Eye (tissue), 1 donor: ENCODE data around the gene FOCAD.
A peak's percentile ranks its signal among the peaks of the same experiment; 100 is the strongest.

ENCODE experiments used
- DNase-seq: peaks from one replicate; pipeline ENCODE4 v3.0.0-alpha.2; 2015

Gene FOCAD

DNA sequence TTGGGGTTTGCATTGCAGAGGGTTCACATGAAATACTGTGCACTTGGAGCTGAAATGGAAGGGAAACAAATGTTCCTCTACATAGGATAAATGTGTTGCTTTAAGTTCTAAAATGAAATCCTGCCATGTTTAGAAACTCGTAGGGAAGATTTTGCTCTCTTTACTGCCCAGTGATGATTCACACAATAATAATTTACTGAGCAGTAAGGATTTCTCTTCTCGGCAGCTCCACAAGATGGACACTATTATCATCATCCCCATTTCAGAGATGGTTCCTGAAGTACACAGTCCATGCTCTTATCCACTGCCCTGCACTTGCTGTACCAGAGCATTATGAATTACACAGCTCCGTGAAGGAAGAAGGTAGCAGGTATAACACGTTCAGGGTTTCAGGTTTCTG is 343.2 kb downstream of the FOCAD start:
- DNase-seq, result no peak

DNA sequence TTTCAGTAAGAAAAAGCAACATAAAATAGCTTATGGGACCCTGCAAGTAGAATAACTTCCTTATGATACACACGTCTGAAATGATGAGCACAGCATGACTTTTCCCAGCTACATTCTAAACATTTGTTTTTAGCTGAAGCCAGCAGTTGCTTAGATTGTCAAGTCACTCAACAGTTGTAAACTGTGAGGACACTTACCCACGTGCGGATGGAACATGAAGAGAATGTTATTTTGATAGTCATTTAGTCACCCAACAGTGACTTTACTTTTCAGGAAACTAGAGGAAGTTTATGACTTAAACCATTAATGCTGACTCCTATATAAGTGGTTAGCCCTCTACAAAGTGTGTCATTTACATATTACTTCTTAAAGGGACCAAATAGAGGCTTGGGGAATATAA is 344.4 kb downstream of the FOCAD start:
- DNase-seq, result no peak

DNA sequence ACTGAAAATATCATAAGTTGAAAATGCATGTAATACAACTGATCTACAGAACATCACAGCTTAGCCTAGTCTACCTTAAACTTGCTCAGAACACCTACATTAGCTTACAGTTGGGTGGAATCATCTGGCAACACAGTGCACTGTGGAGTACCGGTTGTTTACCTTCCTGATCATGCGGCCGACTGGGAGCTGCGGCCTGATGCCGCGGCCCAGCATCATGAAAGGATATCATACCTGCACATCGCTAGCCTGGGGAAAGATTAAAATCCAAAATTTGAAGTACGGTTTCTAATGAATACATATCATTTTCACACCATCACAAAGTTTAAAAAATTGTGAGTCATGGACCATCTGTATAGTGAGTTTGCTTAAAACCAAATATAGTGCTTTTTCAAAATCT is 345.6 kb downstream of the FOCAD start:
- no peak for DNase-seq

DNA sequence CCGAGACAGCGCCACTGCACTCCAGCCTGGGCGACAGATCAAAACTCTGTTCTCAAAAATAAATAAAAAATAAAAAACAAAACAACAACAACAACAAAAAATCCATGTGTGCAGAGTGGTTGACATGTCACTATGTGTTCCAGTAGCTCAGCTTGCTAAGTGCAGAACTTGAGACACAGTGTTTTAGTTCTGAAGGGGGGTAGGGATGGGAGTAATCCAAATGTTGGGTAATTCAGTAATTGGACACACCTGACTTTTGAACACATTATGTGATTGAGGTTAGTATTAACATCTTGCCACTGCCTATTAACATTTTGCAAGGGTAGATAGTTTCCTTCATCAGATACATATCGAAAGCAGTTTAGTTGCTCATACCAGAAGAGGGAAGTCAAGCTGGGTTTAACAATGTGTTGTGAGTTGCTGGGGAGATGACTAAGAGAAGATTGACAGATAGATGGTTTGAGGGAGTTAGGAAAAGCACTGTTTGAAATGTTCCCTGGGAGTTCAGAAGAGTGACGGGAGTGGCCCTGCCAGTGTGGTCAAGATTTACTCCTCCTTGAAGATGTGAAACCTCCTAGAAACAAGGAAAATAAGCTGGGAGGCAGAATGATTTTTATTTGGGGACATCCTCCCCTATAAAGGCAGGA is 346.5 kb downstream of the FOCAD start:
- peak; percentile 46 for DNase-seq

DNA sequence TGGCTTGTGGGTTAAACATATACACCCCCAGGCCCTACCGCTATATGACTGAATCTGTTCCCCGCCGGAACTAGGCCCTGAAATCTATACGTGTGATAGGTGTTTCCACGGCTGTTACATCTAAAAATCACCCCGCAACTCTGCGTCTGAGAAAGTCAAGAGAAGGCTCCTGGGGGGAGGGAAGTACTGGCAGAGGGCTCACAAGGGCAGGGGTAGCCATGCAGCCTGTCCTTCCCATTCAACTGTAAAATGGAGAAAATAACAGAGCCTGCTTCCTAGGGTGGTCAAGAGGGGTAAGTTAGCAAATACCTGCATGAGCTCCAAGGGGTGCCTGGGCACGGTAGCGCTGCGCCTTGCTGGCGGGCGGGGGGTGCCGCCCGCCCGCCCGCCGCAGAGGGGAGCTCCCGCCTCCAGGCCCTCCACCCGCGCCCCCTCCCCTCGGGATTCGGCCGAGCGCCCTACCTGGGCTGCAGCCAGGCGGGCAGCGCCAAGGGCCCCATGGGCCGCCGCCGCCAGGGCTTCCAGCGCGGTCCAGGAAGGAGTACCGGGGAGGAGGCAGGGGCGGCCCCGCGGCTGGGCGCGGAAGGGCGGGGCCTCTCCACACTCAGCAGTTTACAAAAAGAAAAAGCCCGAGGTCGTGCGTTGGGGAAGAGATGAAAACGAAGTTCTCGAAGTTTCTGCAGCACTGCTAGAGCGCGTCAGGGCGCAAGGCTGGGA is 347.2 kb downstream of the FOCAD start, which contains the start of gene HACD4:
TSS of gene HACD4 (minus strand) at position 550 of the 717 bp plus-strand sequence. CDS start at position 500, 50 bp downstream.
- peak; percentile 56 for DNase-seq

DNA sequence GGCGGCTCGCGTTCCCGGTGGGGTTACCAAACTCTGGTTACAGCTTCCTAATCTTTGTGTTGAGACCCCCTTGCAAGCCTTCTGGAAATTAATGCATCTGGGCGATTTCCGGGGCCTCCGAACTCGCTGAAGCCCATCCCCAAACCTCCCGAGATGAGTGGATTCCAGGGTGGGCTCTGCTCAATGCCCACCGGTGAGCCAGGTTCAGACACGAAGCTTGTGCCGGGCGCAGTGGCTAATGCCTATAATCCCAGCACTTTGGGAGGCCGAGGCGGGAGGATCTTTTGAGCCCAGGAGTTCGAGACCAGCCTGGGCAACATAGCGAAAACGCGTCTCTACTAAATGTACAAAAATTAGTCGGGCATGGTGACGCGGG is 347.7 kb downstream of the FOCAD start:
- DNase-seq, result no peak

DNA sequence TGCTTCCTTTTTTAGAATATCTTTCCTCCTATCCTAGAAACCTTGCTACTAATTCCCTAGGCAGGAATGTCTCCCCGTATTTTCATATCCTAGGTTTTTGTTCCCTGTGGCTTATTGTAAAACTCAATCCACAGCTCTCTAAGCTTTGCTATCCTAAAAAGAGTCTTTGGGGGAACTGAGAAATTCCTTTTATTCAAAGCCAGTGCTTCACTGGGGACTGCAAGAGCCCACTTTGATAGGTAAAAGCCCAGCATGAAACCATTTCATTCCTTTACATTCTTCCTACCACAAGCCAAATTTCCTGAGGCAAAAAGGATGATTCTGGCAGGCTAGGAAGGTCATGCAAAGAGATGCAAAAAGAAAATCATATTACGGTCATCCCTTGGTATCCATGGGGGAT is 353.2 kb downstream of the FOCAD start:
- DNase-seq, result no peak

DNA sequence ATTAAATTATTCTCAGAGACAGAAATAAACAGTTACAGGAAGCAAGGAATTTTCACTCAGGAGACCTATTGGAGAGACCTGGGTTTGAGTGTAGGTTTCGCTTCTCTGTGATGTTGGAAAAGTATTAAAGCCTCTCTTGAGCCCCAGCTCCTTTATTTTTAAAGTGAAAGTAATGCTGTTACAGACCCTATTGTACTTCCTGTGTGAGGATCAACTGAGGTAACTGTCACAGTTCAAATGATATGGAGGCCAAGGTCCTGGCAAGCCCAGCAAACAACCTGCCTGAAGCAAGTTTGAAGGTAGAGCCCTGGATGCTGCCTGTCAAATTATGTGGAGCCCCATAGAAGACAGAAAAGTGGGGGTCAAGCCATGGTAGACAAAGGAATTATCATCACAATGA is 355.2 kb downstream of the FOCAD start:
- no peak for DNase-seq

DNA sequence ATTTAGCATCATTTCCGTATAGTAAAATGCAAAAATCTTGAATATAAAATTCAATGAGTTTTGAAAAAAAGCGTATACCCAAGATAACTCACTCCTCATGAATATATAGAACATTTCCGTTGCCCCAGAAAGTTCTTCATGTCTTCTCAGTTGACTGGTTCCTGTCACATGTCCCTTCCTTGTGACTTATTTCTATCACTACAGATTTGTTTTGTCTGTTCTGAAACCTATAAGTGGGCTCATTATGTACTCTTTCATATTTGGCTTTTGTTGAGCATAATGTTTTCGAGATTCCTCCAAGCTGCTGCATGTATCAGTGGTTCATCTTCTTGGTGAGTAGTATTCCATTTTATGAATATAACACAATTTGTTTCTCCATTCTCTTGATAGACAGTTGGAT is 358.4 kb downstream of the FOCAD start:
- no peak for DNase-seq

DNA sequence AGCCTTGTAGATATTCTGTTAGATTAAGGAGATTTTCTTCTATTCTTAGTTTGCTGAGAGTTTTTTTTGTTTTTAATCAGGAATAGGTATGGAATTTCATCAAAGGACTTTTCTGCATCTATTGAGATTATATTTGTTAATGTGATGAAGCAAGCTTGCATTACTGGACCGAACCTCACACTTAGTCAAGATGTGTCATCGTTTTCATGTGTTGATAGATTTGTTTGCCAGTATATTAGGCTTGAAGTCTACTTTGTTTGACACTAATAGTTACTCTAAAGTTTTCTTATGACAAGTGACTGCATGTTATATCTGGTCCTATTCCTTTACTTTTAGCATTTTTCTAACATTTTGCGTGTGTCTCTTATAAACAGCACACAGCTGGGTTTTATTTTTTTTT is 359.8 kb downstream of the FOCAD start:
- DNase-seq, result no peak
